GM18505 (cell line): ENCODE results near the gene OR4K14.
"Not testable (repeated sequence)": the region's sequence is repeated elsewhere in the genome, so short reads cannot be mapped to it uniquely, and the experiment has no call there.

ENCODE experiments used
- ATAC-seq: cut with Tn5 transposase; IDR thresholded peaks from one replicate; pipeline ENCODE4 v1.9.1; 2021; ENCODE audit not compliant: unreplicated experiment
- POLR2A ChIP-seq: IDR thresholded peaks from 4 replicates; pipeline ENCODE4 v1.6.1; 2011; ENCODE audit warnings: borderline replicate concordance; ENCODE audit not compliant: insufficient read depth, insufficient read length; ENCODE audit errors: extremely low read depth

Gene OR4K14

GRCh38 chr14:20019257-20019865, at the start of gene OR4K14:
OR4K14 (minus strand) TSS chr14:20019307; CDS start chr14:20015193, 4,114 bp downstream.
- ATAC-seq = no peak
- no peak for TF ChIP-seq POLR2A

- ATAC-seq = no peak
- TF ChIP-seq POLR2A = no peak
These were observed 40.6 kb upstream of the OR4K14 start, which contains the start of gene OR4L1 for GRCh38 chr14:20059745-20060144. OR4L1 (plus strand) TSS chr14:20060045; CDS start chr14:20060045, 0 bp downstream.

- ATAC-seq = no peak
- TF ChIP-seq POLR2A = no peak
These were observed 29.1 kb upstream of the OR4K14 start for GRCh38 chr14:20048202-20048601.

GRCh38 chr14:20044243-20044642, 25.1 kb upstream of the OR4K14 start:
- ATAC-seq = no peak
- no peak for TF ChIP-seq POLR2A

- TF ChIP-seq POLR2A = no peak
- ATAC-seq = no peak
These were observed 16.8 kb upstream of the OR4K14 start, which contains the start of gene OR4K13 for GRCh38 chr14:20035938-20036337. OR4K13 (minus strand) TSS chr14:20036038; CDS start chr14:20034758, 1,280 bp downstream.

- TF ChIP-seq POLR2A = no peak
- ATAC-seq = no peak
These were observed 16.3 kb upstream of the OR4K14 start for GRCh38 chr14:20035449-20035848.

GRCh38 chr14:20031058-20031457, 12.0 kb upstream of the OR4K14 start:
- no peak for TF ChIP-seq POLR2A
- no peak for ATAC-seq

GRCh38 chr14:20008156-20008555, 11.0 kb downstream of the OR4K14 start:
- TF ChIP-seq POLR2A = no peak
- no peak for ATAC-seq

GRCh38 chr14:20002319-20002718, 16.8 kb downstream of the OR4K14 start:
- no peak for ATAC-seq
- TF ChIP-seq POLR2A = no peak

- TF ChIP-seq POLR2A = no peak
- no peak for ATAC-seq
These were observed 17.2 kb downstream of the OR4K14 start, which contains the start of gene OR4Q2 for GRCh38 chr14:20001863-20002262. OR4Q2 (plus strand) TSS chr14:20002163.

- TF ChIP-seq POLR2A = no peak
- ATAC-seq = no peak
These were observed 25.7 kb downstream of the OR4K14 start for GRCh38 chr14:19993438-19993837.

GRCh38 chr14:19975291-19975690, 43.8 kb downstream of the OR4K14 start, which contains the start of gene OR4K15:
OR4K15 (plus strand) TSS chr14:19975591; CDS start chr14:19975591, 0 bp downstream.
- TF ChIP-seq POLR2A = no peak
- no peak for ATAC-seq

GRCh38 chr14:19974844-19975243, 44.3 kb downstream of the OR4K14 start:
- no peak for ATAC-seq
- no peak for TF ChIP-seq POLR2A

- not testable (repeated sequence) for ATAC-seq
These were observed 49.4 kb downstream of the OR4K14 start for GRCh38 chr14:19969735-19970134.
